ENCODE measurements around the gene PRKN. TPM values are rescaled to one million over a fixed set of nuclear protein-coding genes. Genes with fewer than 3 reads are reported as not detected.
A peak's percentile ranks its signal among the peaks of the same experiment; 100 is the strongest.

PRKN gene
- total RNA-seq, 1 donor from 2014 or later, result 1.3 TPM

DNA sequence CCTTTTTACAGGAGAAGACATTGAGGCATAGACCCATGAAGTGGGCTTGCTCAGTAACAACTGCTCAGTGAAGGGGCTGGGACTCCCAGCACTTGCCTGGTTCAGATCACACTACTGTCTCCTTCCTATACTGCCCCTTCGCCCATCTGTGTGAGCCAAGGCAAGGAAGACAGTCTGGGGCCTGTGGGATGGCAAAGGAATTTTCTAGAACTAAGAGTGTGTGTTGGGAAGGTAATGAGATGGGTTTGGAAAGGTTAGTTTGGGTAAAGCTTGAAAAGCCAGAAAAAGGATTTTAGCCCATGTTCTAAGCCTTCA, 1240.4 kb downstream of the PRKN start:
- FAIRE-seq, result no peak
- Histone ChIP-seq H3K4me3 (ENCODE audit: insufficient read depth, low read depth, low read length) (no peak overlapping the region), H3K36me3 (ENCODE audit: insufficient read depth, low read length) (no peaks in the 10 kb centered on the region)

DNA sequence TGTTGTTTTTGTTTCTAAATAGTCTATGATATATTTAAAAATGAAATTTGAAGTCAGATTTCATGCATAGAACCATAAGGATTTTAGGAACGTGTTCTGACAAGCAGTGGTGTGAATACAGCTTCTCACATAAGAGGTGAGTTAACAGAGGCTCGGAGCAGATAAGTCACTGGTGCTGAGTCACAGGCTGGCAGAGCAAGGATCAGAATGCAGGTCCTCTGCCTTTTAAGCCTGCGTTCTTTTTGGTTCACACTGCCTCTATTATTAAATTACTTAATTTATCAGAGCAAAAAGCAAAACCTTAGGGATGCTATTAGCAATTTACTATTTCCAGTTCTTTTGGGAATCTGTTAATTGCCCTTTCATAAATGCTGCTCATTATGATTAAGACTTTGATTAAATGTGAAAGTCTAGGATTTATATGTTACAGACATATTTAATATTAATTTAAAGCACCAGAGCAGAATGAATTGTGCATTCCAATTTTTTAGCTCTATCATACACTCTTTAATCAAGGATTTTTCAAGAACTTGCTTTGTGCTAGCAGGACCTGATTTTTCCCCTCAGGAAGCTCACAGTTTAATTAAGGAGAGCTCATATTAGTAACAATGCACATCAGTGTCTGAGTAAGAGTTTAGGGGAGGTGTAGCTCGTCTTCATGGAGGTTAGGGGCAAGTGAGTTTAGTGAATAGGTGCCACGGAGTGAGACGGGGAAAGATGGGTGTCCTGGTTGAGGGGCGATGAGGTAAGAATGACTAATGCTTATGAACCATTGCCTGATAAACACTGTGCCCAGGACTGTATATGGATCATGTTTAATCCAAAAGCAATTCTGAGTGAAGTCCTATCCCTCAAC, 1241.0 kb downstream of the PRKN start:
- FAIRE-seq (peak; percentile 23), DNase-seq (ENCODE audit: low read depth) (peak; percentile 77)
- no peaks in the 10 kb centered on the region for H3K36me3 Mint-ChIP-seq (ENCODE audit: low read depth, unreplicated experiment)
- H3K9me3 Mint-ChIP-seq (ENCODE audit: unreplicated experiment), result no peaks in the 10 kb centered on the region
- H3K4me1 Mint-ChIP-seq (ENCODE audit: low read depth, unreplicated experiment), result peaks cover 19% of the 10 kb centered on the region
- no peaks in the 10 kb centered on the region for H3K36me3 ChIP-seq (ENCODE audit: insufficient read depth, low read length)
- peak overlapping the region; percentile 22 for H3K4me2 ChIP-seq (ENCODE audit: low read length)
- peaks cover 9% of the 10 kb centered on the region for H3K4me1 ChIP-seq (ENCODE audit: insufficient read depth, low read length)
- no peak overlapping the region for H3K4me3 Mint-ChIP-seq (ENCODE audit: unreplicated experiment)
- H3K9ac ChIP-seq (ENCODE audit: low read length), result no peak overlapping the region
- no peaks in the 10 kb centered on the region for H3K27me3 Mint-ChIP-seq (ENCODE audit: low read depth, unreplicated experiment)
- H3K79me2 ChIP-seq (ENCODE audit: insufficient read depth, low read length), result no peaks in the 10 kb centered on the region
- H3K27ac ChIP-seq (ENCODE audit: low read depth, low read length), result peak overlapping the region; percentile 28
- no peaks in the 10 kb centered on the region for H3K27me3 ChIP-seq (ENCODE audit: insufficient read depth, low read length)
- H3K4me3 ChIP-seq (ENCODE audit: insufficient read depth, low read depth, low read length), result no peak overlapping the region
- H3K27ac Mint-ChIP-seq (ENCODE audit: unreplicated experiment), result peak overlapping the region; percentile 82
- no peaks in the 10 kb centered on the region for H3K9me3 ChIP-seq (ENCODE audit: insufficient read depth, low read depth, low read length)
- TF ChIP-seq EZH2 (IDR thresholded peaks at IDR 0.05; ENCODE audit: insufficient read depth, low read length), result no peak
- no peak for TF ChIP-seq CTCF (IDR thresholded peaks at IDR 0.05; ENCODE audit: insufficient read depth, low read depth, low read length)
- H2AFZ ChIP-seq (ENCODE audit: low read depth, low read length), result peak overlapping the region; percentile 26
- H4K20me1 ChIP-seq (ENCODE audit: insufficient read depth, low read length), result no peaks in the 10 kb centered on the region

More for the DNA sequence above, 1240.4 kb downstream of the PRKN start:
- no peak for DNase-seq (ENCODE audit: low read depth)
- Mint-ChIP-seq H3K27ac (ENCODE audit: unreplicated experiment) (peak overlapping the region; percentile 82), H3K9me3 (ENCODE audit: unreplicated experiment) (no peaks in the 10 kb centered on the region), H3K36me3 (ENCODE audit: low read depth, unreplicated experiment) (no peaks in the 10 kb centered on the region), H3K4me1 (ENCODE audit: low read depth, unreplicated experiment) (peaks cover 18% of the 10 kb centered on the region), H3K27me3 (ENCODE audit: low read depth, unreplicated experiment) (no peaks in the 10 kb centered on the region), H3K4me3 (ENCODE audit: unreplicated experiment) (no peak overlapping the region)
- Histone ChIP-seq H3K27ac (ENCODE audit: low read depth, low read length) (no peak overlapping the region), H2AFZ (ENCODE audit: low read depth, low read length) (peak overlapping the region; percentile 26), H3K4me1 (ENCODE audit: insufficient read depth, low read length) (peaks cover 9% of the 10 kb centered on the region), H3K79me2 (ENCODE audit: insufficient read depth, low read length) (no peaks in the 10 kb centered on the region), H3K9ac (ENCODE audit: low read length) (no peak overlapping the region), H4K20me1 (ENCODE audit: insufficient read depth, low read length) (no peaks in the 10 kb centered on the region), H3K27me3 (ENCODE audit: insufficient read depth, low read length) (no peaks in the 10 kb centered on the region), H3K9me3 (ENCODE audit: insufficient read depth, low read depth, low read length) (no peaks in the 10 kb centered on the region), H3K4me2 (ENCODE audit: low read length) (no peak overlapping the region)
- TF ChIP-seq EZH2 (IDR thresholded peaks at IDR 0.05; ENCODE audit: insufficient read depth, low read length), result no peak
- TF ChIP-seq CTCF (IDR thresholded peaks at IDR 0.05; ENCODE audit: insufficient read depth, low read depth, low read length), result no peak

- Histone ChIP-seq H3K36me3 (ENCODE audit: insufficient read depth, low read length) (no peaks in the 10 kb centered on the region), H3K27ac (ENCODE audit: low read depth, low read length) (no peak overlapping the region), H3K79me2 (ENCODE audit: insufficient read depth, low read length) (no peaks in the 10 kb centered on the region), H3K9ac (ENCODE audit: low read length) (no peak overlapping the region), H3K4me2 (ENCODE audit: low read length) (no peak overlapping the region), H2AFZ (ENCODE audit: low read depth, low read length) (no peak overlapping the region), H4K20me1 (ENCODE audit: insufficient read depth, low read length) (no peaks in the 10 kb centered on the region), H3K4me3 (ENCODE audit: insufficient read depth, low read depth, low read length) (no peak overlapping the region), H3K27me3 (ENCODE audit: insufficient read depth, low read length) (no peaks in the 10 kb centered on the region), H3K4me1 (ENCODE audit: insufficient read depth, low read length) (peaks cover 9% of the 10 kb centered on the region), H3K9me3 (ENCODE audit: insufficient read depth, low read depth, low read length) (no peaks in the 10 kb centered on the region)
- no peak overlapping the region for H3K4me3 Mint-ChIP-seq (ENCODE audit: unreplicated experiment)
- FAIRE-seq (no peak), DNase-seq (ENCODE audit: low read depth) (no peak)
- no peak overlapping the region for H3K27ac Mint-ChIP-seq (ENCODE audit: unreplicated experiment)
- peaks cover 17% of the 10 kb centered on the region for H3K4me1 Mint-ChIP-seq (ENCODE audit: low read depth, unreplicated experiment)
- no peaks in the 10 kb centered on the region for H3K36me3 Mint-ChIP-seq (ENCODE audit: low read depth, unreplicated experiment)
- TF ChIP-seq CTCF (IDR thresholded peaks at IDR 0.05; ENCODE audit: insufficient read depth, low read depth, low read length), result no peak
- no peak for TF ChIP-seq EZH2 (IDR thresholded peaks at IDR 0.05; ENCODE audit: insufficient read depth, low read length)
- H3K9me3 Mint-ChIP-seq (ENCODE audit: unreplicated experiment), result no peaks in the 10 kb centered on the region
- H3K27me3 Mint-ChIP-seq (ENCODE audit: low read depth, unreplicated experiment), result no peaks in the 10 kb centered on the region
Measured at GRCh38 chr6:161482517-161482858, 1245.1 kb downstream of the PRKN start.
